GM12878 (cell line): ENCODE data around the gene GBGT1.

ENCODE experiments used
- BRCA1 ChIP-seq: IDR thresholded peaks from 2 replicates; pipeline ENCODE4 v1.6.1; 2011; ENCODE audit warnings: low read depth, low read length, improper control_type of control experiment
- EZH2 ChIP-seq: IDR thresholded peaks from 2 replicates; pipeline ENCODE4 v1.6.1; 2012; ENCODE audit warnings: low read depth, mild to moderate bottlenecking, control low read depth, inconsistent platforms, low read length, borderline replicate concordance; ENCODE audit not compliant: control insufficient read depth
- IRF3 ChIP-seq: fragments of 450-650 bp; IDR thresholded peaks from 2 replicates; pipeline ENCODE4 v1.6.1; 2014; ENCODE audit warnings: mild to moderate bottlenecking
- RCOR1 ChIP-seq: conservative IDR thresholded peaks from 2 replicates; pipeline ENCODE4 v1.6.1; 2012; ENCODE audit warnings: low read depth, low read length, improper control_type of control experiment
- SP1 ChIP-seq: IDR thresholded peaks from one replicate; pipeline ENCODE4 v1.6.1; 2011; ENCODE audit warnings: low read depth, low read length
- SRF ChIP-seq, 2 experiments: IDR thresholded peaks; 2 replicates each; pipeline ENCODE4 v1.6.1; 2011; ENCODE audit warnings: low read depth in 2 of 2, low read length in 2 of 2, mild to moderate bottlenecking in 1 of 2, moderate library complexity in 1 of 2
- SUZ12 ChIP-seq: fragments of 200-600 bp; sonication (generic); IDR thresholded peaks from one replicate; pipeline ENCODE4 v1.6.1; 2018; ENCODE audit warnings: antibody characterized with exemption, mild to moderate bottlenecking; ENCODE audit not compliant: unreplicated experiment
- ZNF592 ChIP-seq: fragments of 450-650 bp; IDR thresholded peaks from 2 replicates; pipeline ENCODE4 v1.6.1; 2017; ENCODE audit warnings: mild to moderate bottlenecking, moderate library complexity
- TF ChIP-seq, protein P1 (sequence below), 3 experiments: IDR thresholded peaks in 2 of 3; conservative IDR thresholded peaks in 1 of 3; 2 replicates each; pipeline ENCODE4 v1.5.1; 2011; ENCODE audit warnings: low read depth in 3 of 3, low read length in 3 of 3, mild to moderate bottlenecking in 3 of 3, control low read depth in 2 of 3, moderate library complexity in 2 of 3, inconsistent platforms in 1 of 3, mixed read lengths in 1 of 3; ENCODE audit not compliant: control insufficient read depth in 2 of 3, insufficient read depth in 1 of 3; ENCODE audit errors: extremely low read depth in 1 of 3
- TF ChIP-seq, protein P2 (sequence below): IDR thresholded peaks from 2 replicates; pipeline ENCODE4 v1.6.1; 2011; ENCODE audit warnings: low read depth, low read length, improper control_type of control experiment, borderline replicate concordance

DNA sequence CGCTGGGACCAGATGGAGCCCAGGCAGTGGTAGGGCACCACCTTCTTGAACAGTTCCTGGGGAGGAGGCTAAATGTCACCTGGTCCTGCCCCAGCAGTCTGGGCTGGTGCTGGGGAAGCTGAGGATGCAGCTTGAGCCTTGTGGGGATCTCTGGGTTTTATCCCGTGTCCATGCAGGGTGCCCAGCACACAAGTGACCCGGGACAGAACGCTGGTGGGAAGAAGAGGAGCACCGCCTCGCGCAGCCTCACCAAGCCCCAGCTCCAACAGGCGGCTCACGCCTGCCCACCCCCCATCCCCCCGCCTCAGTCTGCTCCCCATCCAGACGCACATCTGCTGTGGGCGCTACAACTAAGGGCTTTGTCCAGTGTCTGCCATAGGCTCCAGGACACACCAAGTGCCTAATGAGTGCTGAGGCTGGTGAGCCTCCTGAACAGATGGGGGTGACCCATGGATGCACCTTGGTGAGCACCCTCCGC is 56.4 kb downstream of the GBGT1 start:
- TF ChIP-seq SP1 (no peak), EZH2 (no peak), SUZ12 (no peak), ZNF592 (no peak), RCOR1 (no peak), SRF (IDR thresholded peaks at IDR 0.05; ENCODE audit: low read depth in 2 of 2, low read length in 2 of 2) (no peak), BRCA1 (no peak), IRF3 (no peak)
- TF ChIP-seq, protein P1, sequence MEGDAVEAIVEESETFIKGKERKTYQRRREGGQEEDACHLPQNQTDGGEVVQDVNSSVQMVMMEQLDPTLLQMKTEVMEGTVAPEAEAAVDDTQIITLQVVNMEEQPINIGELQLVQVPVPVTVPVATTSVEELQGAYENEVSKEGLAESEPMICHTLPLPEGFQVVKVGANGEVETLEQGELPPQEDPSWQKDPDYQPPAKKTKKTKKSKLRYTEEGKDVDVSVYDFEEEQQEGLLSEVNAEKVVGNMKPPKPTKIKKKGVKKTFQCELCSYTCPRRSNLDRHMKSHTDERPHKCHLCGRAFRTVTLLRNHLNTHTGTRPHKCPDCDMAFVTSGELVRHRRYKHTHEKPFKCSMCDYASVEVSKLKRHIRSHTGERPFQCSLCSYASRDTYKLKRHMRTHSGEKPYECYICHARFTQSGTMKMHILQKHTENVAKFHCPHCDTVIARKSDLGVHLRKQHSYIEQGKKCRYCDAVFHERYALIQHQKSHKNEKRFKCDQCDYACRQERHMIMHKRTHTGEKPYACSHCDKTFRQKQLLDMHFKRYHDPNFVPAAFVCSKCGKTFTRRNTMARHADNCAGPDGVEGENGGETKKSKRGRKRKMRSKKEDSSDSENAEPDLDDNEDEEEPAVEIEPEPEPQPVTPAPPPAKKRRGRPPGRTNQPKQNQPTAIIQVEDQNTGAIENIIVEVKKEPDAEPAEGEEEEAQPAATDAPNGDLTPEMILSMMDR (IDR thresholded peaks at IDR 0.05 in 2 of 3, conservative IDR thresholded peaks at IDR 0.05 in 1 of 3; ENCODE audit: control insufficient read depth in 2 of 3, extremely low read depth in 1 of 3, insufficient read depth in 1 of 3, low read depth in 3 of 3, low read length in 3 of 3): no peak
- TF ChIP-seq, protein P2, sequence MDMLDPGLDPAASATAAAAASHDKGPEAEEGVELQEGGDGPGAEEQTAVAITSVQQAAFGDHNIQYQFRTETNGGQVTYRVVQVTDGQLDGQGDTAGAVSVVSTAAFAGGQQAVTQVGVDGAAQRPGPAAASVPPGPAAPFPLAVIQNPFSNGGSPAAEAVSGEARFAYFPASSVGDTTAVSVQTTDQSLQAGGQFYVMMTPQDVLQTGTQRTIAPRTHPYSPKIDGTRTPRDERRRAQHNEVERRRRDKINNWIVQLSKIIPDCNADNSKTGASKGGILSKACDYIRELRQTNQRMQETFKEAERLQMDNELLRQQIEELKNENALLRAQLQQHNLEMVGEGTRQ: no peak
